HG02588 (cell line): ENCODE measurements around the gene ASB14.

ENCODE experiments used
- ATAC-seq: cut with Tn5 transposase; IDR thresholded peaks from one replicate; pipeline ENCODE4 v1.9.1; 2021; ENCODE audit warnings: mild to moderate bottlenecking, moderate library complexity; ENCODE audit not compliant: unreplicated experiment

Gene ASB14

DNA sequence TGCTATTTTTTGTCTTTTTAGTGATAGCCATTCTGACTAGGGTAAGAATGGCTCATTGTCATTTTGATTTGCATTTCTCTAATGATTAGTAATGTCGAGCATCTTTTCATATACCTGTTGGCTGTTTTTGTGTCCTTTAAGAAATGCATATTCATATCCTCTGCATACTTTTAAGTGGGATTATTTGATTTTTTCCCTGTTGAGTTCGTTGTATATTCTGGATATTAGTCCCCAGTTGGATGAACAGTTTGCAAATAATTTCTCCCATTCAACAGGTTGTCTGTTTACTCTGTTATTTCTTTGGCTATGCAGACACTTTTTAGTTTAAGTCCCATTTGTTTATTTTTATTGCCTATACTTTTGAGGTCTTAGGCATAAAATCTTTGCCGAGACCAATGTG is 30.6 kb downstream of the ASB14 start:
- ATAC-seq = no peak

- ATAC-seq = no peak
Measured at GRCh38 chr3:57261119-57261518, 31.4 kb downstream of the ASB14 start.

DNA sequence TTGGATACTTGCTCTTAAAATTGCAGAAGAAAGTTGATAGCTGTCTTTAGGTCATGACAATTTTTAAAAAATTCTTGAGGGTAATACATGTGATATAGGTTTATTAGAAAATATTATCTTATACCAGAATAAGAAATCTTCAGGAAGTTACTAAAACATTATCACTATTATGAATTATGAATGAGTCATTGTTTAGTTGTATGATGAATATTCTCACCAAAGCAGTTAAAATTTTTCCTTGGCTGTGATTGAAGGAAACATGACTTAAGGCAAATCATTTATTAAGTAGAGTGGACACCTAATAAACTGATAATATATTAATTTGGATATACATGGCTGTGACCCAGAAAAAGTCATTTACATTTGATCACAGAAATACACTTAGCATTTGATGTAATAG is 34.8 kb downstream of the ASB14 start:
- ATAC-seq = no peak

DNA sequence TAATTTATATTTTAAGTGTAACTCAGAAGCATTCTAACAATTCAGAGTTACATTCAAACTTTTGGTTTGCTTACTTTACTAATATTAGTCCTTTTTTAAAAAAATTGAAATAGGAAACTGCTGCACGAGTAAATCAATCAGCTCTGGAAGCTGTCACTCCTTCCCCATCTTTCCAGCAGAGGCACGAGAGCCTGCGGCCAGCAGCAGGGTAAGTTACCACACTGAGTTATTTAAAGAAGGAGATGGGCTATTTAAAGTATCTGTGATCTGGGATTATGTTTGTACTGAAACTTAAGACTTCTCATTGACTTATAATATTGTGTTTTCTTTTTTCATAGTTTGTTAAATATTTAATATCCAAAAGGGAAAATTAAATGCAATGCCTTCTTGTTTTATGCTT is 35.6 kb downstream of the ASB14 start:
- ATAC-seq = no peak

- ATAC-seq = no peak
Measured at GRCh38 chr3:57252404-57252803, 40.1 kb downstream of the ASB14 start.

DNA sequence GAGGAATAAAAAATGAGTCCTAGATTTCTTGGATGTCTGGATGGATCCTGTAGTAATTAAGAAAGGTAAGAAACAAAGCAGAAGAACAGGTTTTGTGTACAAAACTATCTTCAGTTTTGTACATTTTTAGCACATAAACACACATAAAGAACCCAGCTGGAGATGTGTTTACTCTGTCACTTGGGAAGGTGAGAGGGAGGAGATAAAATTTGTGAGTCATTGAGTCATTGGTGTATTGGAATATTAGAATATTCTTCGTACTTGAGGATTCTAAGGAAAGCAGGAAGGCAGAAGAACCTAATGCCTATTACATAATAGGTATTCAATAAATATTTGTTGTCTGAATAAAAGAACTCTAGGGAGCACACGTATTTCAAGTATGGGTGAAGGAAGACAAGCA is 47.5 kb downstream of the ASB14 start:
- no peak for ATAC-seq

GRCh38 chr3:57234613-57235575 is 57.6 kb downstream of the ASB14 start:
- no peak for ATAC-seq

DNA sequence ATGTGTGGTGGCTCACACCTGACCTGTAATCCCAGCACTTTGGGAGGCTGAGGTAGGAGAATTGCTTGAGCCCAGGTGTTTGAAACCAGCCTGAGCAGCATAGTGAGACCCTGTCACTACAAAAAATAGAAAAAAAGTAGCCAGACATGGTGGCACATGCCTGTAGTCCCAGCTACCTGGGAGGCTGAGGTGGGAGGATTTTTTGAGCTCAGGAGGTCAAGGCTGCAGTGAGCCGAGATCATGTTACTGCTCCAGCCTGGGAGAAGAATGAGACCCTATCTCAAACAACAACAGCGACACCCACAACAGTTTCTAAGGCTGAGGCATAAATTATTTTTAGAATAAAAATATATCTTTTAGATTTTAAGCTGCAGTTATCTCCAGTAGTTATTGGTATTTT is 58.7 kb downstream of the ASB14 start:
- no peak for ATAC-seq

DNA sequence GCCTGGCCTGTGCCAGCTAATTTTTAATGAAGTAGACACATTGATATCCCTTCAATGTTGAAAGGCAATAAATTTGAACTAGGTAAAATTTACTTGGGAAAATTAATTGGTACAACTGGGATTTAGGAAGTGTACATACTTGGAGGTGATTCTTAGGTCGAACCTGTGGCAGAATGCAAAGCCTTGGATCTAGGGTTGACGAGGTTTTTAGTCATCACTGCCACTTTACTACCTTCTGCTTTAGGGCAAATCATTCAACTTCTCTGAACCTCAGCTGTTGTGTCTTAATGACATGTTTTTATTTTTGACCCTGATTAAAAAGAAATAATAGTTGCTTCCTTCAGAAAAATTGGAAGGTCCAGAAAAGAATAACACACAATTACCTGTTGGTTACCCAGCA is 62.5 kb downstream of the ASB14 start:
- ATAC-seq = no peak

DNA sequence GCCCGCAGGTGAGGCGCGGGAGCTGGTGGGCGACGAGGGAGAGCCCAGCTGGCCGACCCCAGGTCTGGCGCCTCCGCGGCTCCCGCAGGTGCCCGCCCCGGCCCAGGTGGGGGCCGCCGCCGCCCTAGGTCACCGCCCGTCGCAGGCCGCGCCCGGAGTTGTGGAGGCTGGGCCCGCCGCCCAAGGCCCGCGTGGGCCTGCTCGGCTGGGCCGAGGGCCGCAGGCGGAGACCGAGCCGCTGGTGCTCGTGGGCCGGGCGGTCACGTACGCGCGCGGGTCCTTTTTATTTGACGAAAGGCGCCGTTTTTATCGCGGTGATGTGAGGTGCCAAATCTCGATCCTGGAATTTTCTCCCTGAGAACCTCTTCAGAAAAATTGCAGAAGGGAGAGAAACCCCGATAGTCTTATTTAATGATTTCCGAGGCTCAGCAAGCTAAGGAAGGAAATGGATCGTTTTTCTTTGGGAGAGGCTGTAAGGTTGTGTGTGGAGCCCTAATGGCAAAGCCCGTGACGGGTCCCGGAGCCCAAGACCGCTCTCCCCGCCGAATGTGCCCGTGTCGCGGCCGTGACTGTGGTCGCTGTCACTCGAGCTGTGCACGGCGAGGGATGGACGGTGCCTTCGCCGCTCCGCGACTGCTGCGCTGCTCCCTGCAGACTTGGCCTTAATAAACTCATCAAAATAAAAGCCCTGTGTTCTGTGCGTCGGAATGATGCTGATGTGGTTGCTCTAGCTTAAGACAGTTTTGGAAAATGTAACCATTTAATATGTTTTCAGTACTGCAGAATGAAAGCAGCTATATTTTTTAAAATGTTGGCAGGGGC is 64.3 kb downstream of the ASB14 start:
- ATAC-seq = peak; percentile 42

- ATAC-seq = peak; percentile 96
Measured at GRCh38 chr3:57227204-57227929, 65.1 kb downstream of the ASB14 start, which contains the start of gene APPL1. APPL1 (plus strand) TSS chr3:57227729; CDS start chr3:57227884, 155 bp downstream.

GRCh38 chr3:57226176-57226575 is 66.3 kb downstream of the ASB14 start:
- no peak for ATAC-seq

GRCh38 chr3:57224856-57225255 is 67.6 kb downstream of the ASB14 start:
- no peak for ATAC-seq

GRCh38 chr3:57221883-57222282 is 70.6 kb downstream of the ASB14 start:
- ATAC-seq = no peak
